SJCRH30 (cell line): Measurements from ENCODE around the gene RABEP2. TPM values are rescaled to one million over a fixed set of nuclear protein-coding genes. Genes with fewer than 3 reads are reported as not detected.
A peak's percentile ranks its signal among the peaks of the same experiment; 100 is the strongest.
"Not testable (repeated sequence)": the region's sequence is repeated elsewhere in the genome, so short reads cannot be mapped to it uniquely, and the experiment has no call there.

ENCODE experiments used
- DNase-seq, 2 experiments: peaks; one replicate each; pipeline ENCODE4 v3.0.0-alpha.2; 2015 to 2020
- H3K27ac ChIP-seq: fragments of 250-450 bp; sonication (Bioruptor Pico); 2 replicates; pipeline ENCODE4 v1.5.1; 2020; ENCODE audit warnings: mild to moderate bottlenecking, moderate library complexity
- H3K27me3 ChIP-seq: fragments of 250-450 bp; sonication (Bioruptor Pico); 2 replicates; pipeline ENCODE4 v1.5.1; 2020; ENCODE audit warnings: mild to moderate bottlenecking, moderate library complexity
- H3K36me3 ChIP-seq: fragments of 250-450 bp; sonication (Bioruptor Pico); 2 replicates; pipeline ENCODE4 v1.5.1; 2020; ENCODE audit warnings: mild to moderate bottlenecking, moderate library complexity
- H3K4me1 ChIP-seq: fragments of 250-450 bp; sonication (Bioruptor Pico); 2 replicates; pipeline ENCODE4 v1.5.1; 2020; ENCODE audit warnings: mild to moderate bottlenecking, moderate library complexity
- H3K4me3 ChIP-seq: fragments of 250-450 bp; sonication (Bioruptor Pico); 2 replicates; pipeline ENCODE4 v1.5.1; 2020; ENCODE audit warnings: mild to moderate bottlenecking, moderate library complexity
- H3K9me3 ChIP-seq: fragments of 250-450 bp; sonication (Bioruptor Pico); replicated peaks from 2 replicates; pipeline ENCODE4 v1.5.1; 2020; ENCODE audit warnings: mild to moderate bottlenecking, moderate library complexity
- total RNA-seq: library from RNA; depleted of rRNA; stranded (reverse); fragments of >200 nt; shearing (Covaris generic); gene quantifications from 2 replicates; pipeline ENCODE4 v1.2.3, GENCODE V29; 2014; rRNA removed

Gene RABEP2
- total RNA-seq, 1 experiment from 2014 or later = 7.4 TPM

DNA sequence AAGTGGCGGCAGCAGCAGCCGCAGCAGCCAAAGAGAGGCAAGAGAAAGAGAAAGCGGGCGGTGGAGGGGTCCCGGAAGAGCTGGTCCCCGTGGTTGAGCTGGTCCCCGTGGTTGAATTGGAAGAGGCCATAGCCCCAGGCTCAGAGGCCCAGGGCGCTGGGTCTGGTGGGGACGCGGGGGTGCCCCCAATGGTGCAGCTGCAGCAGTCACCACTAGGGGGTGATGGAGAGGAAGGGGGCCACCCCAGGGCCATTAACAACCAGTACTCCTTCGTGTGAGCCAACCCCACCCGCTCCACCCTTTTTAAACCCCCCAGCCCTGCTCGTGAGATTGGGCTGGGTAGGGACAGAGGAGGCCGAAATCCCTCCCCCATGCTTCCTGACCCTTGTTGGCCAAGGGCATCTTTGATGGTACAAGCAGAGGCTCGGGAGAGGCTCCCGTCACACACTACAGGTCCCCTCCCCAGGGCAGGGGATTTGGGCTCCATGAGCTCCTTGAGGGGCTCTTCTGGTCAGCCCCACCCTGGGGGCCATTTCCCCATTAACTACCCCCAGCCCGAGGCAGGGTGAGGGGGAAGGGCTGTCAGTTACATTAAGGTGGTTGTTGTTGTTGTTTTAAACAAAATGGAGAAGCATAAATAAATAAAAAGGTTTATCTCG is 51.4 kb downstream of the RABEP2 start:
- no peaks in the 10 kb centered on the region for H3K9me3 ChIP-seq
- peaks cover 20% of the 10 kb centered on the region for H3K36me3 ChIP-seq
- H3K4me1 ChIP-seq = peaks cover 39% of the 10 kb centered on the region
- H3K27me3 ChIP-seq = no peaks in the 10 kb centered on the region
- H3K4me3 ChIP-seq = no peak overlapping the region
- peak; percentile 32 to 51 for DNase-seq
- no peak overlapping the region for H3K27ac ChIP-seq

DNA sequence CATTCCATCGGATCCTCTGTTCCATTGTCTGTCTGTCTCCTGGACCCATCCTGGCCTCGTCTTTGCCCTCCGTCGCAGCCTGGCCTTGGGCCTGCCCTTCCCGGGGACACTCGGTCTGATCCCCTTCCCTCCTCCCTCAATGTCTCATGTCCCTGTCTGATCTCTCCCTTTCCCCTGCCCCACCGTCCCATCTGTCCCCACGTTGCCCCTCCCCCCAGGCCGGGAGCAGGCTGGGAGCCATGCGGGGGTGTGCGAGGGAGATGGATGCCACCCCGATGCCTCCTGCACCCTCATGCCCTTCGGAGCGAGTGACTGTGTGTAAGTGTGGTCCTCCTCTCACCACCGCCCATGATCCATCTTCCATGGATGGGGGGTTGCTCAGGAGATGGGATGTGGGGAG is 52.1 kb downstream of the RABEP2 start:
- DNase-seq = no peak
- no peaks in the 10 kb centered on the region for H3K9me3 ChIP-seq
- peaks cover 23% of the 10 kb centered on the region for H3K36me3 ChIP-seq
- H3K4me1 ChIP-seq = peaks cover 38% of the 10 kb centered on the region
- no peaks in the 10 kb centered on the region for H3K27me3 ChIP-seq
- H3K27ac ChIP-seq = no peak overlapping the region
- H3K4me3 ChIP-seq = no peak overlapping the region

DNA sequence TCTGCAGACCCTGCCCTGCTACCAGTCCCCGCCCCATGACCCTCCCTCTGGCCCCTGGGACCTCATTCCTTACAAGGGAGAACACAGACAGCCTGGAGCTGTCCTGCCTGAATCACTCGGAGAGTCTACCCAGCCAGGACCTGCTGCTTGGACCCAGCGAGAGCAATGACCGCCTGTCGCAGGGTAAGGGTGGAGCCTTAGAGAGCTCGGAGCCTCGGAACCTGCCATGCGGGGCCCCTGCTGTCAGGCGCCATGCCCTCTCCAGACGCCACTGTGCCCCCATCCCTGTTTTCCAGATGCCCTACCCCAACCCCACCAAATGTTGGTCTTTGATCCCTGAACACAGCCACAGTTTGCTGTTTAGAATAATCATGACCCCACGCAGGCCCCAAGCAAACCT is 55.8 kb downstream of the RABEP2 start:
- Histone ChIP-seq H3K4me1 (peaks cover 5% of the 10 kb centered on the region; the same call in 1 of the 2 replicates), H3K36me3 (peaks cover 25% of the 10 kb centered on the region), H3K4me3 (no peak overlapping the region), H3K27ac (no peak overlapping the region), H3K9me3 (no peaks in the 10 kb centered on the region), H3K27me3 (no peaks in the 10 kb centered on the region)
- no peak for DNase-seq

DNA sequence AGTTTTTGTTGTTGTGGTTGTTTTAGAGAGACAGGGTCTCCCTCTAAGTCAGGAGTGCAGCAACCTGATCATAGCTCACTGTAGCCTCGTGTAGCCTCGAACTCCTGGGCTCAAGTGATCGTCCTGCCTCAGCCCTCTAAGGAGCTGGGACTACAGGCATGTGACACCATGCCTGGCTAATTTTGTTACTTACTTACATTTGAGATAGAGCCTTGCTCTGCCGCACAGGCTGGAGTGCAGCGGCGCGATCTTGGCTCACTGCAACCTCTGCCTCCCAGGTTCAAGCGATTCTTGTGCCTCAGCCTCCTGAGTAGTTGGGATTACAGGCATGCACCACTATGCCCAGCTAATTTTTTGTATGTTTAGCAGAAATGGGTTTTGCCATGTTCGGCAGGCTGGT is 57.4 kb downstream of the RABEP2 start:
- H3K27me3 ChIP-seq, H3K9me3 ChIP-seq, H3K4me3 ChIP-seq, H3K27ac ChIP-seq, H3K4me1 ChIP-seq, DNase-seq: not testable (repeated sequence)
- H3K36me3 ChIP-seq = peaks cover 25% of the 10 kb centered on the region

DNA sequence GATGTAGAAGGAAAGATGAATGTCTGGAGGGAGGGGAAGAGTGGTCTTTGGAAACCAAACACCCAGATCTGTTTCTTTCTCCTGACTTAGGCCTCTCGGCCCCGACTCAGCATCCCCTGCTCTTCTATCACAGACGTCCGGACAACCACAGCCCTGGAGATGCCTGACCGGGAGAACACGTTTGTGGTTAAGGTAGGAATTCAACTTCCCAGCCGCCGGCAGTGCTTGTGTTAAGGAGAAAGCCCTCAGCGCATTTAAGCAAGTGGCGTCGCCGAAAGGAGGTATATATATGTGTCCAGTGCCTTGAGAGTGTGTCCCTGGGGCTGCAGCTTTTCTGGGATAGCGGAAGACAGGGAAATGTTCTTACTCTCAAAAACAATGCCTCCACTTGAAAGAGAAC is 57.8 kb downstream of the RABEP2 start:
- Histone ChIP-seq H3K4me3 (no peak overlapping the region), H3K27ac (no peak overlapping the region), H3K27me3 (no peaks in the 10 kb centered on the region), H3K36me3 (peaks cover 25% of the 10 kb centered on the region), H3K9me3 (no peaks in the 10 kb centered on the region), H3K4me1 (0 out of 2 replicates have a peak, but pooled peaks cover 2% of the 10 kb centered on the region)
- DNase-seq = no peak

DNA sequence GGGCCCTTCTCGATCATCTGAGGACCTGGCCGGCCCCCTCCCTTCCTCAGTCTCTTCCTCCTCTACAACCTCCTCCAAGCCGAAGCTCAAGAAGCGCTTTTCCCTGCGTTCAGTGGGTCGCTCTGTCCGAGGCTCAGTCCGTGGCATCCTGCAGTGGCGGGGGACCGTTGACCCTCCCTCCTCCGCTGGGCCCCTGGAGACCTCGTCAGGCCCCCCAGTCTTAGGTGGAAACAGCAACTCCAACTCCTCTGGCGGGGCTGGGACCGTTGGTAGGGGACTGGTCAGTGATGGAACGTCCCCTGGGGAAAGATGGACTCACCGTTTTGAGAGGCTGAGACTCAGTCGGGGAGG is 58.6 kb downstream of the RABEP2 start:
- 0 out of 2 replicates have a peak, but pooled peaks cover 2% of the 10 kb centered on the region for H3K4me1 ChIP-seq
- no peak for DNase-seq
- H3K36me3 ChIP-seq = peaks cover 25% of the 10 kb centered on the region
- no peaks in the 10 kb centered on the region for H3K27me3 ChIP-seq
- H3K27ac ChIP-seq = no peak overlapping the region
- H3K4me3 ChIP-seq = no peak overlapping the region
- H3K9me3 ChIP-seq = no peaks in the 10 kb centered on the region

DNA sequence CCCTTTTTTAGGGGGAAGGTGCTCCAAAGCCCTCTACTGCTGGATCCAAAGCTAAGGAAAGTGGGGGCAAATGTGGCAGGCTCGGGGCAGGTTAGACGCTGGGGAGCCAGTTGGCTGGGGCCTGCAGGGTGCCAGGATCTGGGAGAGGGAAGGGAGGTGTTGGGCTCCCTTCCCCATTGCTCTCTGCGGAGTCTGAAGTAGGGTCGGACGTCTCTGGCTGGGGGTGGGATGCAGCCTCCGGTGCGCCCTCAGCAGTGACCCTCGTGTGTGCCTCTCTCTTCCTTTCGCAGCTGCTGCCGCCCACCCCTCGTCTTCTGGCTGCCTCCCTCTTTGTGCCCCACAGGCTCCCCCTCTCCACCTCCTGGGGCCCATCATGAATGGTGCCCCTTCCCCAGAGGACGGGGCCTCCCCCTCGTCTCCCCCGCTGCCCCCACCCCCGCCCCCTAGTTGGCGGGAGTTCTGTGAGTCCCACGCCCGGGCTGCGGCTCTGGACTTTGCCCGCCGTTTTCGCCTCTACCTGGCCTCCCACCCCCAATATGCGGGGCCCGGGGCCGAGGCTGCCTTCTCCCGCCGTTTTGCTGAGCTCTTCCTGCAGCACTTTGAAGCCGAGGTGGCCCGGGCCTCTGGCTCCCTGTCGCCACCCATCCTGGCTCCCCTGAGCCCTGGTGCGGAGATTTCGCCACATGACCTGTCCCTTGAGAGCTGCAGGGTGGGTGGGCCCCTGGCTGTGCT is 59.1 kb downstream of the RABEP2 start:
- no peaks in the 10 kb centered on the region for H3K9me3 ChIP-seq
- no peak overlapping the region for H3K4me3 ChIP-seq
- H3K27ac ChIP-seq = no peak overlapping the region
- H3K27me3 ChIP-seq = no peaks in the 10 kb centered on the region
- peaks cover 21% of the 10 kb centered on the region for H3K36me3 ChIP-seq
- 0 out of 2 replicates have a peak, but pooled peaks cover 2% of the 10 kb centered on the region for H3K4me1 ChIP-seq
- no peak for DNase-seq

DNA sequence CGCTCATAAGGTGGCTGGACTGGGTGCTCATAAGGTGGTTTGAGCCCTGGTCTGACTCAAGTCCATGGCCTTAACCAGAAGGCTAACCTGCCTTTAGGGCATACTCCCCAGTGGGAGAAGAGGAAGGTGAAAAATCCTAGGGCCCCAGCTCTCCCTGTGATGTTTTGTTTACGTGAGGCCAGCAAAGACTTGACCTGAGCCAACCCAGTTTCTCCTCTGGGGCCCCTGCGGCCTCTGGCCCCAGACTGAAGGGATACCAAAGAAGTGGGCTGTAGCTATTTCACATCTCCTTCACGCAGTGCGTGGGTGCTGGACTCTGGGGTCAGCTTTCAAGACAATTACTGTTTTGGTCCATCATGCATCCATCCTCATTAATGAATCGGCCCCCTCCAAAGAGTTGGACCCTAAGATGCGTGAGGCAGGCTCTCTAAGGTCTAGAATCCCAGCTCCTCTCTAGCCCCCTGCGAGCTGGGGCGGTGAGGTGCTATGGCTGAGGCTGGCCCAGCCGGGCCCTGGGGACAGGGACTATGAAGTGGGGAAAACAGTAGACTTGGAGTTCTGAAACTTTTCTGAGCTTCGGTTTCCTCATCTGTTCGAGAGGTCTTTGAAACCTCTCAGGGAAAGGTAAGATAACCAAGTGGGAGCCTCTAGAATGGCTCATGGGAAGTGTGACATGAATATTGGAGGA is 59.9 kb downstream of the RABEP2 start:
- Histone ChIP-seq H3K27me3 (no peaks in the 10 kb centered on the region), H3K9me3 (no peaks in the 10 kb centered on the region), H3K27ac (no peak overlapping the region), H3K4me1 (0 out of 2 replicates have a peak, but pooled peaks cover 2% of the 10 kb centered on the region), H3K4me3 (no peak overlapping the region; the same call in 1 of the 2 replicates), H3K36me3 (peaks cover 18% of the 10 kb centered on the region)
- DNase-seq = no peak

DNA sequence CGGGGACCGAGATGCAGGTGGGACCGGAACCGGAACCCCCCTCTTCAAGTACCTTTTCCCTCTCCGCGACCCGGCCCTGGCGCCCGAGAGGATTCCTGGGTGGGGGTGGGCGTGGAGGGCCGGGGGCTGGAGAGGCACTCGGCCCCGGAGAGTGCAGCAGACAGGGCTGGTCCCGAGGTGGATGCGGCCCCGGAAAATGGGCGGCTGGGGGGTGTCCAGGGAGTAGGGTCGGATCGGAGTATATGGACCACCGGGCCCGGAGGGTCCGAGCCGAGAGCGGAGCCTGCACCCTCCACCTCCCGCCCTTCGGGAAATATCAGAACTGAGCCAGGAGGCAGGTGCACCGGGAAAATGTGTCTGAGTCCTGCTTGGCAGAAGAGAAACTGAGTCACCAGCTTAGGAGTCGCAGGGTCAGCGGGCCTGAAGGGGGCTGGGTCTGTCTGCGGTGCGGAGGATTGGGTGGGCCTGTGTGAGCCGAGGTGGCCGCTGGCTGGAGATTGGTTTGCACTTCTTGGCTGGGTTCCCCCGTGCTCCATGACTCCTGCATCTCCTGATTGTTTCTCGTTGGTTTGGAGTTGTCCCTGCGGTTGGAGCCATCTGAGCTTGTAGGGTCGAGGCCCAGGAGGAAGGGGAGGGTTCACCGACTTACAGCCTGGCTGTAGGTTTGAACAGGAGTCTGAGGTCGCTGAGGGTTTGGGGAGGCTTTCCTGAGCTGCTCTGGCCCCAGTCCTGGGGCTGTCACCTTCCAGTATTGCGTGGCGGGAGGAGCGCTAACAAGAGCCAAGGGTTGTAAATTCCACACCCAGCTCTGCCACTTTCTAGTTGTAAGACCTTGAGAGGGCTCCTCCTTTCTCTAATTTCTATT is 60.9 kb downstream of the RABEP2 start:
- H3K27me3 ChIP-seq = no peaks in the 10 kb centered on the region
- peak overlapping the region; percentile 88 for H3K4me3 ChIP-seq
- H3K4me1 ChIP-seq = 0 out of 2 replicates have a peak, but pooled peaks cover 2% of the 10 kb centered on the region
- peaks cover 9% of the 10 kb centered on the region; the same call in 1 of the 2 replicates for H3K36me3 ChIP-seq
- no peaks in the 10 kb centered on the region for H3K9me3 ChIP-seq
- DNase-seq = peak in 1 of 2 experiments; percentile 20
- H3K27ac ChIP-seq = peak overlapping the region; percentile 91

DNA sequence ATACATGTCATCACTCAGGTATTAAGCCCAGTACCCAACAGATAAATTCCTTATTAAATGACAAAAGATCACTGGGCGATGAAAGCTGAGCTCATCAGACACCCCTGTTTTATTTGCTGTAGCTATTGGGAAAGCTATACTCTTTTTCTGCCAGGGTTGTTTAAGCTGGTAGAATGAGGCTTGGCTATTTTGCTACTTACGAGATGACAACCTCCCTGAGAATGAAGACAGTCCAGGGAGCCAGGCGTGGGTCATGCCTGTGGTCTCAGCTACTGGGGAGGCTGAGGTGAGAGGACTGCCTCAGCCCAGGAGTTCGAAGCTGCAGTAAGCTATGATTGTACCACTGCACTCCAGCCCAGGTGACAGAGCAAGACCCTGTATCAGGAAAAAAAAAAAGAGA is 65.7 kb downstream of the RABEP2 start:
- Histone ChIP-seq H3K4me3 (no peak overlapping the region), H3K4me1 (no peaks in the 10 kb centered on the region), H3K36me3 (no peaks in the 10 kb centered on the region), H3K27ac (no peak overlapping the region), H3K27me3 (no peaks in the 10 kb centered on the region), H3K9me3 (no peaks in the 10 kb centered on the region)
- DNase-seq = no peak

DNA sequence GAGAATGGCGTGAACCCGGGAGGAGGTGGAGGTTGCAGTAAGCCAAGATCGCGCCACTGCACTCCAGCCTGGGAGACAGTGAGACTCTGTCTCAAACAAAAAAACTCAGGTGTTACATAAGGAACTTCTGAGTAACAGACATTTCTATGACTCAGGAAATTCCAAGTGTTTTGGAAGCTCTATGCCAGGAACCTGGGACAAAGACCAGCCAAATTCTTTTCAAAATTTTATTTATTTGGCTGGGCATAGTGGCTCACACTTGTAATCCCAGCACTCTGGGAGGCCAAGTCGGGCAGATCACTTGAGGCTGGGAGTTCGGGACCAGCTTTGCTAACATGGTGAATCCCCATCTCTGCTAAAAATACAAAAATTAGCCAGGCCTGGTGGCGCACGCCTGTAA is 66.6 kb downstream of the RABEP2 start:
- H3K9me3 ChIP-seq = no peaks in the 10 kb centered on the region
- no peaks in the 10 kb centered on the region for H3K27me3 ChIP-seq
- H3K27ac ChIP-seq = no peak overlapping the region
- H3K4me1 ChIP-seq = no peaks in the 10 kb centered on the region
- H3K36me3 ChIP-seq = no peaks in the 10 kb centered on the region
- no peak for DNase-seq
- H3K4me3 ChIP-seq = no peak overlapping the region

Other genes with a start within 250 kb of the RABEP2 start
- gene EIF3C, start 213.8 kb downstream of the RABEP2 start, total RNA-seq = 361 and 372 TPM in 2 replicates
- 1.1 TPM in 1 of 2 replicates, not detected in the other for gene NPIPB9, start 173.5 kb downstream of the RABEP2 start, total RNA-seq
- gene ATXN2L, start 102.2 kb downstream of the RABEP2 start, total RNA-seq = 55.0 and 68.3 TPM in 2 replicates
- gene TUFM, start 78.9 kb downstream of the RABEP2 start, total RNA-seq = 115 and 119 TPM in 2 replicates
- gene SH2B1, start 61.4 kb downstream of the RABEP2 start, total RNA-seq = 20.3 and 21.4 TPM in 2 replicates
- gene ATP2A1, start 46.8 kb downstream of the RABEP2 start, total RNA-seq = 21.8 and 24.8 TPM in 2 replicates
- gene CD19, start 6.7 kb upstream of the RABEP2 start, total RNA-seq = 0.10 TPM in 1 of 2 replicates, not detected in the other
- gene NFATC2IP, start 25.7 kb upstream of the RABEP2 start, total RNA-seq = 20.2 and 29.5 TPM in 2 replicates
- 22.1 and 23.5 TPM in 2 replicates for gene SPNS1, start 49.5 kb upstream of the RABEP2 start, total RNA-seq
- gene LAT, start 59.8 kb upstream of the RABEP2 start, total RNA-seq = 0.66 and 1.6 TPM in 2 replicates